ENCODE results near the gene HBM. TPM values are rescaled to one million over a fixed set of nuclear protein-coding genes. Genes with fewer than 3 reads are reported as not detected.
"Not testable (repeated sequence)": the region's sequence is repeated elsewhere in the genome, so short reads cannot be mapped to it uniquely, and the experiment has no call there.

The HBM gene
- total and polyA plus RNA-seq, 9 donors: 0.78 to 0.92 TPM; not detected in 7

GRCh38 chr16:155031-155398, 10.8 kb upstream of the HBM start:
- 48 to 66% (median 54%) methylated on average over 7 of the region's 7 CpGs for WGBS, 3 donors
- Histone ChIP-seq H3K4me3 (no peak overlapping the region), H3K36me3 (no peaks in the 10 kb centered on the region), H3K27me3 (no peaks in the 10 kb centered on the region), H3K27ac (no peak overlapping the region), H3K9me3 (no peaks in the 10 kb centered on the region), H3K4me1 (ENCODE audit: insufficient read depth) (peaks cover 6% of the 10 kb centered on the region)
- no peak for TF ChIP-seq EP300 (IDR thresholded peaks at IDR 0.05)
- TF ChIP-seq POLR2A (IDR thresholded peaks at IDR 0.05): no peak
- no peak for TF ChIP-seq CTCF (IDR thresholded peaks at IDR 0.05)
- intact Hi-C loops (cut with DNase I): no loop called here
- DNase-seq: peak in 1 of 5 donors; percentile 17

GRCh38 chr16:159136-159849, 6.5 kb upstream of the HBM start:
- TF ChIP-seq POLR2A (IDR thresholded peaks at IDR 0.05): no peak
- no peak for TF ChIP-seq EP300 (IDR thresholded peaks at IDR 0.05)
- no peak for TF ChIP-seq CTCF (IDR thresholded peaks at IDR 0.05)
- H3K27ac ChIP-seq: no peak overlapping the region
- no peak overlapping the region for H3K4me3 ChIP-seq
- peaks cover 4% of the 10 kb centered on the region for H3K4me1 ChIP-seq (ENCODE audit: insufficient read depth)
- 41 to 56% (median 52%) methylated on average over 6 of the region's 6 CpGs for WGBS, 3 donors
- H3K9me3 ChIP-seq: no peaks in the 10 kb centered on the region
- intact Hi-C loops (cut with DNase I): no loop called here
- no peak for DNase-seq
- H3K27me3 ChIP-seq: no peaks in the 10 kb centered on the region
- H3K36me3 ChIP-seq: no peaks in the 10 kb centered on the region

GRCh38 chr16:160242-160641, 5.5 kb upstream of the HBM start:
- intact Hi-C loops (cut with DNase I); H3K27me3 ChIP-seq; H3K4me1 ChIP-seq (ENCODE audit: insufficient read depth); H3K4me3 ChIP-seq; H3K9me3 ChIP-seq; H3K36me3 ChIP-seq; H3K27ac ChIP-seq; DNase-seq: not testable (repeated sequence)
- 63 to 100% (median 70%) methylated on average over 2 to 20 of the region's 20 CpGs for WGBS, 3 donors

- Histone ChIP-seq H3K4me1 (ENCODE audit: insufficient read depth) (peaks cover 3% of the 10 kb centered on the region), H3K27ac (no peak overlapping the region), H3K27me3 (no peaks in the 10 kb centered on the region), H3K4me3 (no peak overlapping the region), H3K36me3 (no peaks in the 10 kb centered on the region), H3K9me3 (no peaks in the 10 kb centered on the region)
- no peak for DNase-seq
- 57 to 69% (median 62%) methylated on average over 14 to 18 of the region's 18 CpGs for WGBS, 3 donors
- intact Hi-C loops (cut with DNase I): no loop called here
- no peak for TF ChIP-seq POLR2A (IDR thresholded peaks at IDR 0.05)
- TF ChIP-seq EP300 (IDR thresholded peaks at IDR 0.05): no peak
- TF ChIP-seq CTCF (IDR thresholded peaks at IDR 0.05): no peak
These were observed 5.0 kb upstream of the HBM start for GRCh38 chr16:160691-161190.

- DNase-seq: no peak
- Histone ChIP-seq H3K4me3 (no peak overlapping the region), H3K27ac (no peak overlapping the region), H3K4me1 (ENCODE audit: insufficient read depth) (peaks cover 8% of the 10 kb centered on the region), H3K9me3 (no peaks in the 10 kb centered on the region), H3K27me3 (no peaks in the 10 kb centered on the region), H3K36me3 (no peaks in the 10 kb centered on the region)
- intact Hi-C loops (cut with DNase I): no loop called here
- 81 to 87% (median 82%) methylated on average over 13 of the region's 13 CpGs for WGBS, 3 donors
- TF ChIP-seq POLR2A (IDR thresholded peaks at IDR 0.05): no peak
- no peak for TF ChIP-seq EP300 (IDR thresholded peaks at IDR 0.05)
- no peak for TF ChIP-seq CTCF (IDR thresholded peaks at IDR 0.05)
These were observed 3.3 kb upstream of the HBM start for GRCh38 chr16:162271-162991.

- H3K4me1 ChIP-seq (ENCODE audit: insufficient read depth); H3K27ac ChIP-seq; H3K36me3 ChIP-seq; intact Hi-C loops (cut with DNase I); H3K4me3 ChIP-seq; DNase-seq; H3K27me3 ChIP-seq; H3K9me3 ChIP-seq: not testable (repeated sequence)
- 88 to 94% (median 90%) methylated on average over 6 to 10 of the region's 10 CpGs for WGBS, 3 donors
These were observed 2.6 kb upstream of the HBM start for GRCh38 chr16:163139-163538.

- H3K9me3 ChIP-seq; DNase-seq; H3K27me3 ChIP-seq; H3K36me3 ChIP-seq; H3K4me1 ChIP-seq (ENCODE audit: insufficient read depth); intact Hi-C loops (cut with DNase I); H3K4me3 ChIP-seq; H3K27ac ChIP-seq: not testable (repeated sequence)
- 35 to 59% (median 58%) methylated on average over 2 to 3 of the region's 3 CpGs for WGBS, 3 donors
These were observed 2.1 kb upstream of the HBM start for GRCh38 chr16:163696-164095.
